NCI-H460 (cell line): ENCODE data around the gene PREP. TPM values are rescaled to one million over a fixed set of nuclear protein-coding genes. Genes with fewer than 3 reads are reported as not detected.
"Not testable (repeated sequence)": the region's sequence is repeated elsewhere in the genome, so short reads cannot be mapped to it uniquely, and the experiment has no call there.

Experiments
- DNase-seq: peaks from one replicate; pipeline ENCODE4 v3.0.0-alpha.2; 2016; ENCODE audit warnings: low read depth; ENCODE audit errors: extremely low read depth
- polyA plus RNA-seq: library from polyadenylated mRNA; depleted of rRNA; stranded (reverse); fragments of >200 nt; gene quantifications from 2 replicates; pipeline ENCODE4 v1.2.3, GENCODE V29; 2014; cell fraction: nucleus; rRNA removed
- total RNA-seq: library from RNA; depleted of rRNA; stranded (reverse); fragments of >200 nt; shearing (Covaris generic); gene quantifications from 2 replicates; pipeline ENCODE4 v1.2.3, GENCODE V29; 2014; rRNA removed

PREP gene
- total RNA-seq = 10.6 and 13.1 TPM in 2 replicates
- 12.2 and 15.3 TPM in 2 replicates for polyA plus RNA-seq

DNA sequence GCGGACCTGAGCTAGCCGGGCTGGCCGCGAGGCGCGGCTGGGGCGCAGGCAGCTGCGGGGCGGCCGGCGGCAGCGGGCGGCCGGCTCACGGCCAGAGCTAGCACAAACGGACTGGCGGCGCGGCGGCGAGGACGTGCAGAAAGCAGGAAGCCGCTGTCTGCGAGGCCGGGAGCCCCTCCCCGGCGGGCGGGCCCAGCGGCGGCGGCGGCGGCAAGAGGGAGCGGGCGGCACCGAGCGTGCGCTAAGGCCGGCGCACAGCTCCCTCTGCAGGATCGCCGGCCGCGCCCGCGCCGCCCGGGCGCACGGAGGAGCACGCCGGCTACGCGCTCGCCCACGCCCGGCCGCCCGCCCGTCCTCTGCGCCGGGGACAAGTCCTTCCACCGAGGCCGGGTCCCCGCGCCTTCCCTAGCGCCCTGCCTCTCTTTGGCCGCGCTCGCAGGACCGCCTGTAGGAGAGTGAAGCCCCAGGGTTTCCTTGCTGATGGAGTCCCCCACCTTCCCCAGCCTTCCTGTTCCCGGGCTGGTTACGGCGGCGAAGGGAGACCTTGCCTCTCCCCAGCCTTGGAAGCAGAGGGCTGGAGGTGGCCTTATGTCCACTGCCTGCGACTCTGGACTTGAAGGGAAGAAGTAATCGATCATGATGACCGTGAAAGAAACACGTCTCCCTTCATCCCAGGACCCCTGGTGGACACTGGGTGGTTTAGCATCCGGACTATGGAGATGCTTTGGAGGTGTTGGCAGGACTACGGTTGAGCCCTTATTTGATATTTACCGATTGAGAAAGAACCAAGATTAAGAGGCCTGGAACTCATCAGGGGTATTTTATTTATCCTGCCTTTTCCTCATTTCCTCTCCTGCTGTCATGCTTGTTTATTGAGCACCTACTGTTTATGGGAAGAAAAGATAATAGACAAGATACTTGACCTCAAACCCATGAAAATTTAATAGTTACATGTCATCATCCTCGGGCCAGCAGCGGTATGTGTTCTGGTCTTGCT lies at the start of gene PREP:
Gene PREP (minus strand): TSS at position 144 of the 997 bp plus-strand sequence. CDS start 191 bp downstream, outside the sequence.
- DNase-seq = peak; percentile 73

DNA sequence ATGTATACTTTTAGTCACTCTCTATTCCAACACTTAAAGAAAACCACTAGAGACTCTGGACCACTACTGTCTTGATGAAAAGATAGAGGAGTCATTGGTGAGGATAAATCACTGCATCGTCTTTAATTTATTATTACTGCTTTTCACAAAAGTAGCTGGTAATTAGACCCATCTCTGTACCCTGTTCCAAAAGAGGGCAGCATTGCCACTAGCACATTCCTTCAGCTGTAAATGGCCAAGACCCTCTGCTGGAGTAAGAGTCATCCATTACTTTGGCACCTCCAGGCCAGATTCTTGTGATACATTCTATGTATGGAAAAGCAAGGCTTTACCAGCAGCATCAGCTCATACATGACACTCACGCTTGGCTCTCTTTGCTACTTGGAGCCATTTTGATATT lies 49.5 kb upstream of the PREP start:
- no peak for DNase-seq

DNA sequence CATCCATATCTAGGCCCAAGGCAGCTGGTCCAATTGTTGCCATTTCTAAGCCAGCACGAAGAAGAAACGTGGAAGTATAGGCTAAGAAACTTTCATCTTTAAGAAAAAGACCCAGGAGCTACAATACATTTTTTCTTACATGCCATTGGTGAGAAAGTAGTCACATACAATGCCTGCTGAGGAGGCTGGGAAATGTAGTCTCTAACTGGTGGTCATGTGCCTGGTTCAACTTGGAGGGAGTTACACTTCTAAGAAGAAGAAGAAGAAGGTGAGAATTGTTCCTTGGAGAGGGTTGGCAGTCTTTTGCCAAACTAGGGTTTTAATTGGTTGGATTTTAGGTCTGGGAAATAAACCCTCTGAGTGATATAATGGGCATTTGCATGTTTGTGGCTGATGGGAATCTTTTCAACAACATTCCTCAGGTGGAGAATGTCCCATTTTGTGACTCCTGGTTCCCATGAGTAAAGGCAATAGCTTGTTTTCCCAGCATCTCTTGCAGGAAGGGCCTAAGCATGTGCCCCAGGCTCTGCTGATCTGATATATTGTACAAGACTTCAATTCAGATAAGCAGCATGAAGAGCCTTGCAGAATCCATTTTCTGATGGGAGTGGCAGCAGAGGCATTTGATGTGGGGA lies 47.0 kb upstream of the PREP start:
- no peak for DNase-seq

DNA sequence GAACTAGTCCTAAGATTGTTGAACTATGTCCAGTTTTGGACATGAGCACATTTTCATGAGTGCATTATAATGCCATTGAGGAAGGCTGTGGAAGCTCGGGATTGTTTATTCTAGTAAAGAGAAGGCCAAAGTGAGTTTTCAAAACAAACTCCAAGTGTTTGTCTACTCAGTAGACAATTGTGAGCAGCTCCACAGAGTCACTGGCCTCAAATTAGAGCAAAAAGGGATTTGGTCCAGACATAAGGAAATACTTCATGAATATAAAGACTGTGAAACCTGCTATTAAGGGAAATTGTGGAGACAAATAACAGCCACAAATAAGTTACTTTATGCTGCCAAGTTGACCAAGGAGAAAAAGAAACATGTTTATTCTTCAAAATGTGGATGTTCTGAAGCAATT lies 42.6 kb upstream of the PREP start:
- DNase-seq = no peak

DNA sequence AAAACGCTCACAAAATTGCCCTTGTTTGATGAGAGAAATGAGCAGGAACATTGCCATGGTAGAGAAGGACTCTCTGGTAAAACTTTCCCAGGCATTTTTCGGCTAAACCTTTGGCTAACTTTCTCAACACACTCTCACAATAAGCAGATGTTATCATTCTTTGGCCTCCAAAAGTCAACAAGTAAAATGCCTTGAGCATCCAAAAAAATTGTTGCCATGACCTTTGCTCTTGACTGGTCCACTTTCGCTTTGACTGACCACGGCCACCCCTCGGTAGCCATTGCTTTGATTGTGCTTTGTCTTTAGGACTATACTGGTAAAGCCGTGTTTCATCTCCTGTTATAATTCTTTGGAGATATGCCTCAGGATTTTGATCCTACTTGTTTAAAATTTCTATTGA lies 41.1 kb upstream of the PREP start:
- DNase-seq = no peak

DNA sequence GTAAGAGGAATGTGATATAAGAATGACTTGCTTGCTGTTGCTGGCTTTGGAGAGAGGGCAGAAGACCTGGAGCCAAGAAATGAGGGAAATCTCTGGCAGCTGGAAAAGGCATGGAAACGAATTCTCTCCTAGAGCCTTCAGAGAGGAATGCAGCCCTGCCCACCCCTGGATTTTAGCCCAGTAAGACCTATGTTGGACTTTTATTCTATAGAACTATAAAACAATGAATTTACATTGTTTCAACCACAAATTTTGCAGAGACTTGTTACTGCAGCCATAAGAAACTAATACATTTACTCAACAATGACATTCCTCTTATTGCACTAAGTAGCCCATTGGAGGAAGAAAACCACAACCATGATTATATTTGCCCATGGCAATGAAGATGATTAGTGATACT lies 39.5 kb upstream of the PREP start:
- no peak for DNase-seq

DNA sequence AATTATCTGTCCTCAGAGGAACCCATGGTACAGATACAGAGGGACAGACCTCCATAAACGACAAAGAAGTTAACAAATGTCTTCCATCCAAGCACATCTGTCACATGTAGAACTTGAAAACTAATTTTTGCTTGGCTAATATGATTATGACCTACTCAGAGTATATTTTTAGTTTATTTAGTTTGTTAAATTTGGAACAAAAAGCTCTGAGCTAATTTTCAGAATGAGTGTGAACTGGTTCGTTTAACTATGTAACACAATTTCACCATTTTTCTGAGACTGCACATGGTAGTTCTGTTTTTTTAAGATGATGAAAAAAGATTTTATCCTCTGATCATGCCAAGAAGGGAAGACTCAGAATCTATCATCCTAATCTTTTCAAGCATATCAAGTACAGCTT lies 34.4 kb upstream of the PREP start:
- DNase-seq = no peak

DNA sequence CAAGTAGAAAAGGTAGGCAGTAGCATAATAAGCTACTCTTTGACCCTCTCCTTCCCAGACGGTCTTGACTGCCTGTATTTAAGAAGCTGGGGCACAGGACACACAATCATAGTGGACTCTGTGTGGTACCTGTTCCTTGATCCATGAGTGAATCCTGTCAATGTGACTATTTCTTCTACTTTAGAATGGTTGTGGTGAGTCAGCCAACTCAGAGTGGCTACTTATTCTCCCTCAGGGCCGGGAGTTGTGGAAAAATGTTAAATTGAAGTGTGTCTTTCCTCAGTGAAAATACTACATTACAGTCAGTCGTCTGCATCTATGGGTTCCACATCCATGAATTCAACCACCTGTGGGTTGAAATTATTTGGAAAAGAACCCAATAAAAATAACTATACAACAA lies 30.8 kb upstream of the PREP start:
- no peak for DNase-seq

DNA sequence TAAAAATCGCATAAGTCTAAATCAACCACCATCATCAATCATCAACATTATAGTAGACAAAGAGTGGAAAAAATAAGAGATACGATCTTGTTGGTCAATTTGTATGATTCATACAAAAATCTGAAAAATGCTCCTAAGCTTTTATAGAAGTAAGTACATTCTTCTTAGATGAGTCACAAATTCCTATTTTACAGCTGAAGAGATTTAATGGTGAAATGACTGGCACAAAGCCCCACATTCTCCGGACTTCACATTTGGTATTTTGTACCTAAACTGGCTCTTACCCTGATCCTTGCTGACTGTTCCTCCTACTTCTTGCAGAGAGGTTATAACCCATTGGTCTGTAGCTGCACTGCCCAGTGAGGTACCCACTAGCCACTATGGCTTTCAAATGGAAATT lies 29.9 kb upstream of the PREP start:
- DNase-seq = peak; percentile 36

DNA sequence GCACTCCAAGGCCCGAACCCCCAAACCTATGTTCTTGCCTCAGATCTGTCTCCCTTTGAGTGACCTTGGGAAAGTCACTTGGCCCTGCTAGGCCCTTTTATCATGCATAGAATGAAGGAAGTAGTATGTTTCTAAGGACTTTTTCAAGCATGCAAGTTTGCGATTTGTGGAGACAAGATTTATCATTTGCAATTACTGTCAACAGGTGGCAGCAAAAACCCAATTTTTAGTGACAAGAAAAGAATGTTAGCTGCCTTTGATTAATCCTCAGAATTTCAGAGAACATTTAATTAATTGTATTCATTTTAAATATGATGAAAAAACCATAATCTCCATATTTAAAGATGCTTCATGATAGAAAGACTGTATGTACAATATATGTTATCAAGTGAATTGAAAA lies 28.3 kb upstream of the PREP start:
- DNase-seq = peak; percentile 58

DNA sequence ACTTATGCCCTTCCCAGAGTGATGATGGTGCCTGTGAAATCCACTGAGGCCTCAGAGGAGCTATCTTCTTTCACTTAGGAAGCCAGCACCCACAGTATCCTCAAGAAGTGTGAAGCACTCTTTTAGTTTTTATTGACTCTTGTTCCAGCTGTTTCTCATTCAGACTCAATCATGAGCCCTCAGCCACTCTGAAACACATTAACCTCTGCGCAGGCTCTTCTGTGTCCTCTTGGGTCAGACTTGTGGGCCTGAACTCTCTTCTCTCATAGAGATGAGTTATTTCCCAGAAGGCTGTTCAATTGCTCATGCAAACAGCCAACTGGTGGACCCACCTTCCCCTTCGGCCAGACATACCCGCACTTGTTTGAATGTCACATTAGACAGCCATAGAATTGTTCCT lies 27.8 kb upstream of the PREP start:
- no peak for DNase-seq

DNA sequence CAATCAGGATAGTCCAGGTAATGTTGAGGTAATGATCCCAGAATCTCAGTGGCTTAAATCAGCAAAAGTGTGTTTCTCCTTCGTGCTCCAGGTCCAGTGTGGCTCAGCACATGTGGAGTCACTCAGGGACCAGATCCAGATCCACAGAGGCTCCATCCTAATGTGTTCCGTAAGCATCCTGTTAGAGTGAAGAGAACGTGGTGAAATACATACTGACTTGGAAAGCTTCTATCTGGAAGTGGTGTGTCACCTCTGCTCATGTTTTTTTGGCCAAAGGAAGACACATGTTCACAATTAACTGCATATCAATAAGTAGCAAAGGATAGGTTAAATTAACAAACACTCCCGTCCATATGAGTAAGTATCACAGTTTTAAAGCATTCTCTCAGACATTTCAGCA lies 26.8 kb upstream of the PREP start:
- DNase-seq = no peak

DNA sequence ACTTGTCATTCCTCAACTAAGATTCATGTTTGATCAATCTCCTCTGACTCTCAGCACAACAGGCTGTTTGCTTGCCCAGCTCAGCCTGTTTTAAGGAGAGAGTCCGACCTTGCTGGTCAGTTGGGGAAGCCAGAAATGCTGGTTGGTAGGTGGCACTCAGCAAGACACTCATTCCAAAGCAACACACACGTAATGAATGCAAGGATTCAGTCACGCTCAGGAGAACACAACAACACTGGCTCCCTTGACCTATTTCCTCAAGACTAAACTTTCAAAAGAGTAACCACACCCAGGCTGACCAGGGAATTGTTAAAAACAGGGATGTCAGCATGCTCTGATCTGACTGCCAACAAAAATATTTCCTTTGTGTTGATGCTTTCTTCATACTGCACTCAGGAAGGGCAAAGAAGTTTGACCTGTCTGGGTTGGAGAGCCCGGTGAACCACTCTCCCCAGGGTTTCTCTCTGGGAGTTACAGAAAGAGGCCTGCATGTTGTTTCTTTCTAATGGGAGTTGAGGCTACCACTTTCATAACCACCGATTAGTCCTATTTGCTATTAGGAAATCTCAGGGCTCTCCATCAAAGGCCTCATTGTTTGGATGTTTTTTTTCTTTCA lies 25.6 kb upstream of the PREP start:
- DNase-seq = peak; percentile 40

DNA sequence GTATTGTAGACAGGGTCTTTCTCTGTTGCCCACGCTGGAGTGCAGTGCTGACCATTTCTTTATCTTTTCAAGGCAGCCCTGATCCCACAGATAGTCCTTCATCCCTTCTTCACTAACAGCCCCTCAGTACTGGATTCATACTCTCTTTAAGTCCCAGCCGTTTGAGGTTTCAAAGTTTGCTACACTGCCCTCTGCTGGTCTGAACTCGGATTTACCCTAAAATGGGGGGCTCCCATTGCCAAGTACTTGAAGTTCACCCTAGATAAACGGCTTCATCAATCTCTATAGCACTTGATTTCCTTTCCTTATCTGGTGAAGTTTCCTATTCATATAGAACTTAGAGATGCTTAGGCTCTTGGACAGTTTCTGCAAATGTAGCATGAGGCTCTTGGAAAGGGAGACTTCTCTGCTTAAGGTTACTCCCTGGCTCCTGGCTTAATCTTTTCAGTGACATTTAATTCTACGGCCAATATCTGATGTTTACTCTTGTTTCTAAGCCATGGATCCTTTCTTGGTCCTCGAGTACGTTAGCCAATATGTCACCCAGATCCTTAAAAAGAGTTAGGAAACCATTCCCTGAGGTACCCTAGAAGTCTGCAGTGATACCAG lies 21.4 kb upstream of the PREP start:
- peak; percentile 32 for DNase-seq

DNA sequence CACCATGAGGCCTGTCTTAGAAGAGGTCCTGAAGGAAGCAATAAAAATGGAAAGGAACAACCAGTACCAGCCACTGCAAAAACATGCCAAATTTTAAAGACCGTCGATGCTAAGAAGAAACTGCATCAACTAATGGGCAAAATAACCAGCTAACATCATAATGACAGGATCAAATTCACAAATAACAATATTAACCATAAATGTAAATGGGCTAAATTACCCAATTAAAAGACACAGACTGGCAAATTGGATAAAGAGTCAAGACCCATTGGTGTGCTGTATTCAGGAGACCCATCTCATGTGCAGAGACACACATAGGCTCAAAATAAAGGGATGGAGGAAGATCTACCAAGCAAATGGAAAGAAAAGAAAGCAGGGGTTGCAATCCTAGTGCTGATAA lies 14.1 kb upstream of the PREP start:
- not testable (repeated sequence) for DNase-seq

DNA sequence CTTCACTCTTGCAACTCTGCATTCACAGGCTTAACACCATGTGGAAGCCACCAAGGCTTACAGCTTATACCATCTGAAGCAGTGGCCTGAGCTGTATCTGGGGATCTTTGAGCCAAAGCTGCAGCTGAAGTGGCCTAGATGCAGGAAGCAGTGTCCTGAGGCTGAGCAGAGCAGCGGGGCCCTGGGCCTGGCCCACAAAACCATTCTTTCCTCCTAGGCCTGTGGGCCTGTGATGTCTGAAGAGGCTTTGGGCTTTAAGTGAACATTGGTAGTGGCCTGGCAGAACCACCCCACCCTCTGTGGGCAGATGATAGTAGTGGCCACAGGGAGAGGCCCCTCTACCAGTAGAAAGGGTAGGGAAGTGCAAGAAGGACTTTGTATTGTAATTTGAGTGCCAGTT lies 6.9 kb upstream of the PREP start:
- DNase-seq = no peak

DNA sequence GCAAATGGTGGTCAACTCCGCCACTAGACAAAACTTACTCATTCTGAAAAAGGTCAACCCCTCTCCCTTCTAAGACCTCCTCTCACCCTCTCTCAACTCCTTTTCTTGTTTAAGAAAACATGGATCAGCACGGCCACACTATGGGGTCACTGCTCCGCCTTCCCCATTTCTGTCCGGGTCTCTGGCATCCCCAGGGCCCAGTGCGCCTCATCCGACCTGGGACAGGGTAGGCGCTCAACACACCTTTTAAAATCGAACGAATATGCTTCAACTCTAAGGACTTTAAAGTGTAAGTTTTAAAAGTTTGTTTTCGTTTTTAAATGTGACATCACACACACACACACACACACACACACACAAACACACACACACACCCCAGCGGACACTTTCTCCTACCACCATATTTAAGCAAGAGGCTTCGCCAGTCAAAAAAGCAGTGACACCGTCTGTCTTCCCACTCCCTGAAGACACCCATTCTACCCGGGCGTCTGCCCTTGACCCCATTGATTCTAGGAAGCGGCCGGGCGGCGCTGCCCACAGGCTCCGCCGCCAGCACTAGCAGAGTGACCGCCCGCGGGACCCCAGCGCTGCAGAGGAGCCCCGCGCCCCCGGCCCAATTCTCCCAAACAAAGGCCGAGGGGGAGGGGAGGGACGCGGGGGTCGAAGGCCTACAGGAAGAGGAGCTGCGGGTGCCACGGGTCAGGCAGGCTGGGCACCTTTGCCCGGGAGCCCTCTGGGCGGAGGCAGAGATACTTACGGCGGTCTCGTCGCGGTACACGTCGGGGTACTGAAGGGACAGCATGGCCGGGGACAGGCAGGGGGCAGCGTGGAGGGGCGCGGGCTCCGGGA lies 568 bp downstream of the PREP start:
- no peak for DNase-seq

DNA sequence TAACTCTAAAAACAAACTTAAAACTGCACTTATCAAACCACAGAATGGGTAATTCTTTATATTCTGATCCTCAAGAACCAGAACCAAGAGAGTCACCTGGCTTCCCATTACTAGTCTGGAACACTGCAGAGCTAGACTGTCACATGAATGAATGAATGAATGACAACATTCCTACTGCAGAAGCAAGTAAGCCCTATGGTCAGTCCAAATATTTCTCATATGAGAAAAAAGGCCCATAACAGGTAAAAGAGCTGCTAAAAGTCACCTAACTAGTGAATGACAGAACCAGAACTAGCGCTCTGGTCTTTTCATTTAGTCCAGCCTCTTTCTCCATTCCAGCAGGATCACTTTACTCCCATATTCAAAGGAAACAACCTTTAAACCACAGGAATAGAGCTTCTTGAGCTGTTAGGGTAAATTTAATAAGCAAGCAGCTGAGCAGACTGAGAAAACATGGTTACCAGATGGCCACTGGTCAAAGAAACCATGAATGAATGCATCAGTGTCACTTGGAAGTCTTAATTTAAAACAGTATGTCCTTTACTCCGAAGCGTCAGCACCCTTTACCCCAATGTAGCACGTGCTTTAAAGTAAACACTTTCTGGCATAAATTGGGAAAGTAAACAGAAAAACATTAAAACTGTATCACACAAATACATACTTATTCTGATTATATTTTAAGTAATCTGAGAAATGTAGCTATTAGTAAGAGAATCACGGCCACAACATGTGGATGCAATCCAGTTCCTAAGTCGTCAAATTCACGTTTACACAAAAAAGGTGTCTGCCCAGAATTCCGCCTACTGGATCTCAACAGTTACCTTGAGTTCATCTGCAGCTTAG lies 1.4 kb downstream of the PREP start:
- DNase-seq = no peak

DNA sequence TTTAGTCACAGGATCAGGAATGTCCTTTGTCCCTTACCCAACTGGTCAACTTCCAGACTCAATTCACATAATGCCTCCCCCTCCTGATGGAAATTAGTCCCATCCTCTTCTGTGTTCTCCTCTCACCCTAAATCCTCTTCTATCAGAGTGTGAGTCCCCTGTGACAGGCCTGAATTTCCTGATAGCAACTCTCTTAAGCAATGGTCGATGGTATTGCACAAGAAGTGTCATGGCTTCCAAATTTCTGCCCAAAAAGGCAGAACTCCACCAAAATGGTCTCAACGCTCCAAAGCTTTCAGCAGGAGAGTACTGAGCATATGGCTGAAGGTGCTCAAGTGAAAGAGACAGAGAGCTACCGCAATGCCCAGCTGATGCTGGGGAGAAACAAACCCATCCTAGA lies 2.4 kb downstream of the PREP start:
- DNase-seq = no peak
